Measurements from ENCODE around the gene SALL3. TPM values are rescaled to one million over a fixed set of nuclear protein-coding genes. Genes with fewer than 3 reads are reported as not detected.
A peak's percentile ranks its signal among the peaks of the same experiment; 100 is the strongest.

The SALL3 gene
- 46.4 and 54.5 TPM in 2 replicates for total RNA-seq (2021; fragmentation: NEBNext Ultra II Directional; extraction: Animal tissue kit (Norgen Biotek cat#: 25700))
- 10.5 and 24.5 TPM in 2 replicates for polyA plus RNA-seq (2011; rRNA removed)
- polyA plus RNA-seq (2011; cell fraction: cytosol; rRNA removed), result 13.8 TPM
- 44.0 TPM for polyA plus RNA-seq (2011; cell fraction: nucleus; rRNA removed)
- polyA plus RNA-seq (2012, experiment 1 of 2), result 21.6 to 25.4 TPM (median 23.5 TPM) in 4 replicates
- 10.1 TPM for polyA plus RNA-seq (2012, experiment 2 of 2)
- 19.9 TPM for polyA plus RNA-seq (2013, experiment 1 of 2)
- 18.1 TPM for polyA plus RNA-seq (2013, experiment 2 of 2)
- 8.5 and 12.3 TPM in 2 replicates for polyA minus RNA-seq (2011; rRNA and poly(A)+ RNA removed)
- polyA minus RNA-seq (2011; cell fraction: cytosol; rRNA and poly(A)+ RNA removed), result 41.6 TPM
- 48.0 TPM for polyA minus RNA-seq (2011; cell fraction: nucleus; rRNA and poly(A)+ RNA removed)
- long read RNA-seq, experiment 1, partial matches to known transcripts, result 3 of 13 reads
- long read RNA-seq, experiment 1, other reads (novel, unspliced or antisense), result 8 of 13 reads
- long read RNA-seq, experiment 2, result 0 reads

DNA sequence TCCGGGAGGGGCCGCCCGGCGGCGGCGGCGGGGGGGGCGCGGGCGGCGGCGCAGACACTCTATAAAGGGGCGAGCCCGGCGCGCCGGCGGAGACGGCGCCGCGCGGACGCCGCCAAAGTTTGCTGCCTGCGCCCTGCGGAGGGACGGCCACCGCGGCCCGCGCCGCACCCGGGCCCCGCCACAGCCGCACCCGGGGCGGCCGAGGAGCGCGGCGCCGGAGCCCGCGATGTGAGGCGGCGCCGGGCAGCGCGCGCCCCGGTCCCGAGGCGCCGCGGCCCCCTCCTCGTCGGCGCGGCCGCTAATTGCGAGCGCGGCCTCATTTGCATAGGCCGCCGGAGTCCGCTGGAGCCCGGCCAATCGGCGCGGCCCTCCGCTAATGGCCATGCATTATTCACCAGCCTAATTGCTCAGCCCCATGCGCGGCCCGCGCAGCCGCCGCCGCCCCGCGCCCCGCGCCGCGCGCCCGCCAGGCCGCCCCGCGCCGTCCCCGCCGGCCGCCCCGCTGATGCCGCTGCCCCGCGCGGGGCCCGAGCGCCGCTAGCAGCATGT is at the start of gene SALL3:
TSS of gene SALL3 (plus strand) at position 89 of the 549 bp plus-strand sequence. CDS start at position 546, 457 bp downstream.
- H3K36me3 ChIP-seq (ENCODE audit: control insufficient read depth in 2 of 4, insufficient read depth in 4 of 4, low read length in 3 of 4), result peaks cover 0 to 2% (median 0%) of the 10 kb centered on the region in 4 experiments; a peak in 1 of 8 replicates
- no peak within 1 kb of the TSS for H2BK20ac ChIP-seq (ENCODE audit: low read length)
- WGBS, 2 experiments (ENCODE audit: extremely low coverage in 1 of 2, insufficient coverage in 1 of 2, insufficient read length in 1 of 2, insufficient replicate concordance in 2 of 2, low coverage in 1 of 2, low lambda C conversion rate in 2 of 2, missing lambda C conversion rate in 1 of 2), result 1% methylated on average over 37 of the region's 102 CpGs; no CpG with 5 or more reads in 1 of the 2 experiments
- H4K20me1 ChIP-seq (replicated peaks in 1 of 2; ENCODE audit: control insufficient read depth in 1 of 2, insufficient read depth in 2 of 2, low read length in 2 of 2), result peaks cover 1 to 10% of the 10 kb centered on the region in 2 experiments
- peaks cover 28 to 42% (median 38%) of the 10 kb centered on the region in 4 experiments for H3K27me3 ChIP-seq (replicated peaks in 1 of 4; ENCODE audit: control insufficient read depth in 3 of 4, extremely low read depth in 1 of 4, insufficient read depth in 3 of 4, low read length in 3 of 4)
- peaks cover 0 to 42% of the 10 kb centered on the region in 2 experiments; a peak in 3 of 4 replicates for H3K79me2 ChIP-seq (ENCODE audit: control insufficient read depth in 1 of 2, insufficient read depth in 2 of 2, low read length in 2 of 2)
- no peaks in the 10 kb centered on the region for H3K9me3 ChIP-seq (ENCODE audit: insufficient read depth in 2 of 2, low read depth in 1 of 2, low read length in 1 of 2)
- H4K8ac ChIP-seq (ENCODE audit: extremely low read depth, insufficient read depth, low read length), result peak within 1 kb of the TSS; percentile 94
- peak within 1 kb of the TSS; percentile 70 to 92 for H3K4me2 ChIP-seq (ENCODE audit: insufficient read depth in 1 of 2, low read depth in 2 of 2, low read length in 2 of 2)
- no peak within 1 kb of the TSS for H2AFZ ChIP-seq (ENCODE audit: low read length)
- H2BK5ac ChIP-seq (ENCODE audit: low read depth, low read length), result no peak within 1 kb of the TSS
- CTCF ChIA-PET (ENCODE audit: partially characterized antibody), result no interaction called here
- H2BK15ac ChIP-seq (ENCODE audit: low read length), result no peak within 1 kb of the TSS
- H3K4me3 ChIP-seq (ENCODE audit: extremely low read depth in 1 of 4, insufficient read depth in 2 of 4, low read depth in 3 of 4, low read length in 4 of 4), result peak within 1 kb of the TSS; percentile 68 to 93 (median 75)
- POLR2A ChIA-PET (ENCODE audit: partially characterized antibody), result interaction anchor here (1.0 kb wide), 1 partner anchor 11 kb away, joined by 3 read pairs; no protein-coding TSS in a partner anchor
- no peaks in the 10 kb centered on the region for H3K79me1 ChIP-seq (ENCODE audit: low read depth, low read length)
- DNase-seq (ENCODE audit: low read depth in 1 of 2, low spot score in 2 of 2) (no peak), FAIRE-seq (no peak)
- peak within 1 kb of the TSS; percentile 87; the same call in 1 of the 2 replicates for H3K18ac ChIP-seq (ENCODE audit: extremely low read depth, low read length)
- H2AK5ac ChIP-seq (ENCODE audit: low read depth, low read length), result no peak within 1 kb of the TSS
- no peak within 1 kb of the TSS for H2BK120ac ChIP-seq (replicated peaks; ENCODE audit: low read depth, low read length)
- H2BK12ac ChIP-seq (ENCODE audit: low read depth, low read length), result no peak within 1 kb of the TSS
- no peak within 1 kb of the TSS for H3K14ac ChIP-seq (ENCODE audit: insufficient read length)
- H3K56ac ChIP-seq (replicated peaks; ENCODE audit: insufficient read length, low read depth, low read length), result no peak within 1 kb of the TSS
- TF ChIP-seq SP1 (IDR thresholded peaks at IDR 0.05; ENCODE audit: low read depth, low read length) (no peak), JUND (IDR thresholded peaks at IDR 0.05; ENCODE audit: low read length) (no peak), NANOG (IDR thresholded peaks at IDR 0.05; ENCODE audit: insufficient read depth, low read depth, low read length, poor library complexity, severe bottlenecking) (peak; percentile 29), EZH2 (IDR thresholded peaks at IDR 0.05; ENCODE audit: low read depth, low read length, severe bottlenecking) (no peak)
- H3K23ac ChIP-seq (ENCODE audit: insufficient read length), result no peak within 1 kb of the TSS
- peak within 1 kb of the TSS; percentile 38 for H4K5ac ChIP-seq (ENCODE audit: insufficient read length, low read depth, low read length)
- peaks cover 9 to 26% (median 21%) of the 10 kb centered on the region in 4 experiments for H3K4me1 ChIP-seq (replicated peaks in 1 of 4; ENCODE audit: control insufficient read depth in 3 of 4, insufficient read depth in 4 of 4, low read length in 3 of 4)
- peak within 1 kb of the TSS; percentile 65 for H4K91ac ChIP-seq (replicated peaks; ENCODE audit: insufficient read length, low read length)
- H3K9ac ChIP-seq (replicated peaks in 1 of 4; ENCODE audit: extremely low read depth in 1 of 4, low read depth in 3 of 4, low read length in 3 of 4), result peak within 1 kb of the TSS; percentile 65 to 81 (median 72); a peak in 3 of 7 replicates
- 0 out of 2 replicates have a peak within 1 kb of the TSS, but pooled peaks have one; percentile 63 for H3K27ac ChIP-seq (ENCODE audit: low read depth, low read length)
- H3K4ac ChIP-seq (replicated peaks; ENCODE audit: insufficient read length, low read depth, low read length), result no peak within 1 kb of the TSS
- H3K23me2 ChIP-seq (ENCODE audit: low read depth, low read length), result peaks cover 22% of the 10 kb centered on the region

Data from H1 (cell line).